Activated CD8-positive, alpha-beta memory T cell treated with anti-CD3 and anti-CD28 coated beads for 48 hours (primary cell): ENCODE data around the gene CENPH.
"Not testable (repeated sequence)": the region's sequence is repeated elsewhere in the genome, so short reads cannot be mapped to it uniquely, and the experiment has no call there.

Source experiments
- DNase-seq, 3 experiments: peaks; one replicate each; pipeline ENCODE4 v3.0.0-alpha.2; 2020; ENCODE audit warnings: low read depth in 2 of 3, low spot score in 2 of 3

The CENPH gene

GRCh38 chr5:69189162-69190086, at the start of gene CENPH:
Gene CENPH, plus strand, starts transcription at chr5:69189583. Its CDS starts 52 bp downstream, at chr5:69189635.
- peak; percentile 85 to 88 (median 88) for DNase-seq

- not testable (repeated sequence) for DNase-seq
These were observed 49.1 kb upstream of the CENPH start for GRCh38 chr5:69140239-69140638.

- DNase-seq = no peak
These were observed 48.6 kb upstream of the CENPH start for GRCh38 chr5:69140827-69141226.

GRCh38 chr5:69148576-69148975, 40.8 kb upstream of the CENPH start:
- DNase-seq = not testable (repeated sequence)

GRCh38 chr5:69148981-69149675, 40.3 kb upstream of the CENPH start:
- DNase-seq = no peak

GRCh38 chr5:69149676-69150010, 39.7 kb upstream of the CENPH start:
- no peak for DNase-seq

GRCh38 chr5:69152731-69153130, 36.7 kb upstream of the CENPH start:
- no peak for DNase-seq

- no peak for DNase-seq
These were observed 32.9 kb upstream of the CENPH start for GRCh38 chr5:69156456-69156855.

- DNase-seq = no peak
These were observed 31.3 kb upstream of the CENPH start for GRCh38 chr5:69158039-69158438.

- DNase-seq = no peak
These were observed 28.7 kb upstream of the CENPH start for GRCh38 chr5:69160651-69161050.

- peak; percentile 88 to 96 (median 93) for DNase-seq
These were observed 22.5 kb upstream of the CENPH start, which contains the start of gene CCNB1 for GRCh38 chr5:69166686-69167492. Gene CCNB1, plus strand, starts transcription at chr5:69167150. Its CDS starts 113 bp downstream, at chr5:69167263.

GRCh38 chr5:69167493-69167855, 21.9 kb upstream of the CENPH start:
- no peak for DNase-seq

- no peak for DNase-seq
These were observed 21.5 kb upstream of the CENPH start for GRCh38 chr5:69167929-69168328.

- DNase-seq = no peak
These were observed 18.9 kb upstream of the CENPH start for GRCh38 chr5:69170495-69170894.

- DNase-seq = no peak
These were observed 18.4 kb upstream of the CENPH start for GRCh38 chr5:69170969-69171368.

GRCh38 chr5:69181659-69182293, 7.6 kb upstream of the CENPH start:
- DNase-seq = not testable (repeated sequence)

- no peak for DNase-seq
These were observed 4.8 kb upstream of the CENPH start for GRCh38 chr5:69184621-69185020.

- DNase-seq = no peak
These were observed 2.0 kb upstream of the CENPH start for GRCh38 chr5:69187342-69187741.

GRCh38 chr5:69188811-69189161, 597 bp upstream of the CENPH start:
- no peak for DNase-seq

GRCh38 chr5:69202497-69202896, 13.1 kb downstream of the CENPH start:
- no peak for DNase-seq
